Measurements from ENCODE around the gene TCAP.

DNA sequence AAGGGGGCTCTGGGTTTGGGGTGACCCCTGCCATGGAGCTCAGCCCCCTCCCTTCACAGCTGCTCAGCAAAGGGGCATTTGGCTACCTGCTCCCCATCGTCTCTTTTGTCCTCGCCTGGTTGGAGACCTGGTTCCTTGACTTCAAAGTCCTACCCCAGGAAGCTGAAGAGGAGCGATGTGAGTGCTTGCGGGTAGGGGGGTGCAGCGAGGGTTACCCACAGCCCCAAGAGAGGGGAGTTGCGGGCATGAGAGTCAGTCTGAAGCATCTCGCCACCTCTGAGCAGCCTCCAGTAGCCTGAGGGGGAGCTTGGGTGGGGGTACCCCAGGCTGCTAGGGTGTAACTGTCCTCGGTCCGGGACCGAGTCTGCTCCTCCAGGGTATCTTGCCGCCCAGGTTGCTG lies 6.8 kb upstream of the TCAP start:
- TF ChIP-seq, protein P1, sequence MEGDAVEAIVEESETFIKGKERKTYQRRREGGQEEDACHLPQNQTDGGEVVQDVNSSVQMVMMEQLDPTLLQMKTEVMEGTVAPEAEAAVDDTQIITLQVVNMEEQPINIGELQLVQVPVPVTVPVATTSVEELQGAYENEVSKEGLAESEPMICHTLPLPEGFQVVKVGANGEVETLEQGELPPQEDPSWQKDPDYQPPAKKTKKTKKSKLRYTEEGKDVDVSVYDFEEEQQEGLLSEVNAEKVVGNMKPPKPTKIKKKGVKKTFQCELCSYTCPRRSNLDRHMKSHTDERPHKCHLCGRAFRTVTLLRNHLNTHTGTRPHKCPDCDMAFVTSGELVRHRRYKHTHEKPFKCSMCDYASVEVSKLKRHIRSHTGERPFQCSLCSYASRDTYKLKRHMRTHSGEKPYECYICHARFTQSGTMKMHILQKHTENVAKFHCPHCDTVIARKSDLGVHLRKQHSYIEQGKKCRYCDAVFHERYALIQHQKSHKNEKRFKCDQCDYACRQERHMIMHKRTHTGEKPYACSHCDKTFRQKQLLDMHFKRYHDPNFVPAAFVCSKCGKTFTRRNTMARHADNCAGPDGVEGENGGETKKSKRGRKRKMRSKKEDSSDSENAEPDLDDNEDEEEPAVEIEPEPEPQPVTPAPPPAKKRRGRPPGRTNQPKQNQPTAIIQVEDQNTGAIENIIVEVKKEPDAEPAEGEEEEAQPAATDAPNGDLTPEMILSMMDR (IDR thresholded peaks at IDR 0.05; ENCODE audit: insufficient read depth, low read depth, low read length), result no peak
- TF ChIP-seq EZH2 (IDR thresholded peaks at IDR 0.05; ENCODE audit: insufficient read depth, low read length), result no peak

All from astrocyte (in vitro differentiated cells and primary cell).